ENCODE measurements around the gene C3orf18. TPM values are rescaled to one million over a fixed set of nuclear protein-coding genes. Genes with fewer than 3 reads are reported as not detected.
"Not testable (repeated sequence)": the region's sequence is repeated elsewhere in the genome, so short reads cannot be mapped to it uniquely, and the experiment has no call there.

Gene C3orf18
- total and polyA plus RNA-seq, 7 donors: 1.8 to 28.0 (median 13.3) TPM

DNA sequence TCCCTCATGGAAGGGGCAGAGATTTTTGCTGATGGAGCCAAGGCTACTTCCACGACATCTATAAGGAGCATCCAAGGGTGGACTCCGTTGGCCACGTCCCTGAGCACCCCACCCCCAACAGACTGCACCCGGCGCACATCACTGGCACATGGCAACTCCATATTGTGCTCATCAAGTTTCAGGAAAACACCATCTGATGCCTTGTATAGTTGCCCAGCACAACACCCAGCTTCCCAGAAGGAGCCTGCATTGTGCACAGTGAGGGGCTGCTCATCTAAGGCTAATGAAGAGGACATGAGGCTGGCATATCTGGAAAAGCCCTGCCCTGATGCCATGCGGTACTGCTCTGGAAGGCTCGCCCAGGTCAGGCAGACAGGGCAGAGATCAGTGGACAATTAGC, 49.1 kb downstream of the C3orf18 start:
- Histone ChIP-seq H3K4me1 (peaks cover 0 to 17% (median 15%) of the 10 kb centered on the region in 4 donors), H3K27me3 (peaks cover 0 to 4% (median 0%) of the 10 kb centered on the region in 3 donors), H3K27ac (no peak overlapping the region), H3K9me3 (no peaks in the 10 kb centered on the region), H3K4me3 (no peak overlapping the region), H3K36me3 (no peaks in the 10 kb centered on the region)
- intact Hi-C loops (cut with DNase I): no loop called here
- TF ChIP-seq, protein P1, sequence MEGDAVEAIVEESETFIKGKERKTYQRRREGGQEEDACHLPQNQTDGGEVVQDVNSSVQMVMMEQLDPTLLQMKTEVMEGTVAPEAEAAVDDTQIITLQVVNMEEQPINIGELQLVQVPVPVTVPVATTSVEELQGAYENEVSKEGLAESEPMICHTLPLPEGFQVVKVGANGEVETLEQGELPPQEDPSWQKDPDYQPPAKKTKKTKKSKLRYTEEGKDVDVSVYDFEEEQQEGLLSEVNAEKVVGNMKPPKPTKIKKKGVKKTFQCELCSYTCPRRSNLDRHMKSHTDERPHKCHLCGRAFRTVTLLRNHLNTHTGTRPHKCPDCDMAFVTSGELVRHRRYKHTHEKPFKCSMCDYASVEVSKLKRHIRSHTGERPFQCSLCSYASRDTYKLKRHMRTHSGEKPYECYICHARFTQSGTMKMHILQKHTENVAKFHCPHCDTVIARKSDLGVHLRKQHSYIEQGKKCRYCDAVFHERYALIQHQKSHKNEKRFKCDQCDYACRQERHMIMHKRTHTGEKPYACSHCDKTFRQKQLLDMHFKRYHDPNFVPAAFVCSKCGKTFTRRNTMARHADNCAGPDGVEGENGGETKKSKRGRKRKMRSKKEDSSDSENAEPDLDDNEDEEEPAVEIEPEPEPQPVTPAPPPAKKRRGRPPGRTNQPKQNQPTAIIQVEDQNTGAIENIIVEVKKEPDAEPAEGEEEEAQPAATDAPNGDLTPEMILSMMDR (IDR thresholded peaks at IDR 0.05): no peak
- TF ChIP-seq EP300 (IDR thresholded peaks at IDR 0.05): no peak
- no peak for TF ChIP-seq POLR2A (IDR thresholded peaks at IDR 0.05)
- TF ChIP-seq POLR2AphosphoS5 (IDR thresholded peaks at IDR 0.05): no peak
- 87 to 92% methylated on average over 7 of the region's 7 CpGs for WGBS, 2 donors
- no peak for DNase-seq

DNA sequence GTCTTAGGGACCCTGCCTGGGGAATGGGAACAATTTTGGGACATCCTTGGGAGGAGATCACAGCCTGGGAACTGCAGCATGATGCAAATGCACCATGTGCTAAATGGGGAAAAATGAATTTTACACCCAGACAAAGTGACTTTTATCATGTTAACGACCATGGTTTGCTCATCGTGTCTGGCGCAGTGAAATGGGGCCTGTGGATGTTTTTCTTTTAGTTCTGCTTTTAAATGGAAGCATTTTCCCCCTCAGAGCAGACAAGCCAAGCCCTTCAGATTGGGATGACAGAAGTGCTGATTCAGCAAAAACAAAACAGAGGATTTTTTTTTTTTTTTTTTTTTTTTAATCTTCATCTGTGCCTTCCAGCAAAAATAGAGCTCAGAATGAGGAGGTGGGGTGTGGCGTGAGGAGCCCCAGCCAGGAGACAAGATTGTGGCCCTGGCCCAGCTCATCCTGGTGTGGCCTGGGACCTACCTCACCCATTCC, 49.8 kb downstream of the C3orf18 start:
- no peak for DNase-seq
- Histone ChIP-seq H3K27me3 (peaks cover 0 to 4% (median 0%) of the 10 kb centered on the region in 3 donors), H3K4me1 (peaks cover 0 to 17% (median 15%) of the 10 kb centered on the region in 4 donors), H3K4me3 (no peak overlapping the region), H3K36me3 (no peaks in the 10 kb centered on the region), H3K9me3 (no peaks in the 10 kb centered on the region), H3K27ac (no peak overlapping the region)
- 91% methylated on average over 4 of the region's 4 CpGs for WGBS, 2 donors
- intact Hi-C loops (cut with DNase I): no loop called here
- no peak for TF ChIP-seq EP300 (IDR thresholded peaks at IDR 0.05)
- TF ChIP-seq POLR2A (IDR thresholded peaks at IDR 0.05): no peak
- TF ChIP-seq, protein P1 (IDR thresholded peaks at IDR 0.05): no peak
- no peak for TF ChIP-seq POLR2AphosphoS5 (IDR thresholded peaks at IDR 0.05)

DNA sequence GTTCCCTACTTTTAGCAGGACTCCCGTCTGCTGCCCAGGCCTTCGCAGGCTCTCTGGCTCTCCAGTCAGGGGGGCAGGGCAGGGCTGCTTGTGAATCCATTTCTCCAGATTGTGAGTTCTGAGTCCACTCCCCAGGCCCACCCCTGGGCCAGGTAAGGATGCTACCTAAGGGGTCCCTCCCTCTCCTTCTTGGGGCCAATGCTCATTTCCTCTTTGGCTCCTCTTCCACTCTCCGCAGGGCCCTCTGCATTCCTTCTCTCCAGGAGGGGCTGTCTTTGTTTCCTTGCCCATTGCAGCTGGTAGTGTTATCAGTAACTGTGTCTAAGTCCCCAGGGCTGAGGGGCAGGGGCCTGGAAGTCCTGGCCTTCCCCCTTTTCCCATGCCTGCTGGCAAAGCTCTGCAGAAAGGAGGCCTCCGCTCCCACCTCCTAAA, 51.1 kb downstream of the C3orf18 start:
- DNase-seq: no peak
- intact Hi-C loops (cut with DNase I): no loop called here
- Histone ChIP-seq H3K9me3 (no peaks in the 10 kb centered on the region), H3K36me3 (no peaks in the 10 kb centered on the region), H3K27me3 (peaks cover 0 to 4% (median 0%) of the 10 kb centered on the region in 3 donors), H3K27ac (peak overlapping the region in 3 of 4 donors; percentile 17 to 72 (median 23)), H3K4me3 (no peak overlapping the region), H3K4me1 (peaks cover 0 to 17% (median 15%) of the 10 kb centered on the region in 4 donors)
- WGBS, 2 donors: 87% methylated on average over 4 of the region's 4 CpGs
- TF ChIP-seq POLR2AphosphoS5 (IDR thresholded peaks at IDR 0.05) (no peak), EP300 (IDR thresholded peaks at IDR 0.05) (no peak), POLR2A (IDR thresholded peaks at IDR 0.05) (no peak)
- TF ChIP-seq, protein P1 (IDR thresholded peaks at IDR 0.05): no peak

DNA sequence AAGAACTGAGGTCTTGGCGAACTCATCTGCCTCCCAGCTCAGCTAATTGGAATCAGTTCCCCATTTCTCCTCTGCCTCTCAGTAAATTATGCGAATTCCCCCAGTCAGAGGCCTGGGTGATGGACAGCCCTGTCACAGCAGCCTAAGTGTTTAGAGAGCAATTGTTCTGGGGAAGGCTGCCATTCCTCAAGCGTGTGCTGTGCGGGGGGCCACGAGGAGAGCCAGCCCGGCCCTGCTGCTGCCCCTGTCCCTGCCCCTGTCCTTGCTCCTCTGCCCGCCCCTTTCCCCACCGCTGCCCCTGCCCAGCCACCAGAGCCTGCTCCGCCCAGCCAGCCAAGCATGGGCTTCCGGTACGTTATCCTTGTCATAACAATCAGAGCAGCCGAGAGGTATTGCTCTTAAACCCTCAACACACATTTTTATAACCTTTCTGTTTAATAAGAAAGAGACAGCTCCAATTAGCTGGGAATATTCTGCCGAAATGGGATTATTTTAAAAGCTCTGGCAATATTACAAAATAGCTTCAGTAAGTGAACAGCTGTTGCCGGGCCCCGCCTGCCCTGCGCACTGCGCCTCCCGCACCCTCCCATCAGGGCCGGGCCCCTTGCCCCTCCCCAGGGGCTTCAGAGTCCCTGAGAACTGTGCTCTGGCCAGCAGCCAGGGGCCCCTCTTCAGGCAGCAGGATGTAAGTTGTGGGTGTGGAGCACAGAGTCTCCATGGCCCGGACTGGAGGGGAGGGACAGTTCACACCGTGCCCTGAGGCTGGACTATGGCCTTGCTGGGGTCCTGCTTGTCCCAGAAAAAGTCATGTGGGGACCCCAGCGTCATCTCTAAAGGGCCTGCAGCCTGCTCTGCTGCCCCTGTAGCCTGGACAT, 51.7 kb downstream of the C3orf18 start:
- H3K4me1 ChIP-seq: peaks cover 0 to 17% (median 15%) of the 10 kb centered on the region in 4 donors
- intact Hi-C loops (cut with DNase I): no loop called here
- DNase-seq: no peak
- 7 to 10% methylated on average over 22 of the region's 22 CpGs for WGBS, 2 donors
- TF ChIP-seq POLR2A (IDR thresholded peaks at IDR 0.05) (no peak), EP300 (IDR thresholded peaks at IDR 0.05) (no peak)
- H3K4me3 ChIP-seq: peak overlapping the region in 3 of 4 donors; percentile 4 to 30 (median 23)
- no peaks in the 10 kb centered on the region for H3K36me3 ChIP-seq
- H3K9me3 ChIP-seq: no peaks in the 10 kb centered on the region
- peak overlapping the region; percentile 17 to 72 (median 36) for H3K27ac ChIP-seq
- peaks cover 0 to 4% (median 0%) of the 10 kb centered on the region in 3 donors for H3K27me3 ChIP-seq

DNA sequence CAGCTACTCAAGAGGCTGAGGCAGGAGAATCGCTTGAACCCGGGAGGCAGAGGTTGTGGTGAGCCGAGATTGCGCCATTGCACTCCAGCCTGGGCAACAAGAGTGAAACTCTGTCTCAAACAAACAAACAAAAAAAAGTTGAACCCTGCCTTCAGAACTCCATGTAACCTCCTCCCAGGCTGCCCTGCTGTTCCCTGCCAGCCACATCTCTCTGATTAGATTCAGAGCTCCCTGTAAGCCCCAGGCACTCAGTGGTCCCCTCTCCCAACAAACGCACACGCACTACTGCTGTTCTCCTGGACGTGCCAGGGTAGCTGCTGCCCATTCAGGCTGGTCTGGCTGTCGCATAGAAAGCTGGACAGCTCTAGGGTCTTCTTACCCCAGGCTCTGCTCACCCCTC, 54.6 kb downstream of the C3orf18 start:
- H3K9me3 ChIP-seq; H3K36me3 ChIP-seq; H3K27ac ChIP-seq; DNase-seq; H3K4me3 ChIP-seq; H3K27me3 ChIP-seq; intact Hi-C loops (cut with DNase I): not testable (repeated sequence)
- 91 to 92% methylated on average over 8 of the region's 8 CpGs for WGBS, 2 donors
- H3K4me1 ChIP-seq: peaks cover 0 to 17% (median 15%) of the 10 kb centered on the region in 4 donors

Measured in sigmoid colon (tissue), 7 donors.